Stimulated activated CD8-positive, alpha-beta memory T cell treated with anti-CD3 and anti-CD28 coated beads, Interleukin-12 subunit alpha, Interleukin-12 subunit beta, amount 100 ng/mL, for 24 hours (primary cell): ENCODE data around the gene KLHL30.
"Not testable (repeated sequence)": the region's sequence is repeated elsewhere in the genome, so short reads cannot be mapped to it uniquely, and the experiment has no call there.

Experiments used
- DNase-seq: peaks from one replicate; pipeline ENCODE4 v3.0.0-alpha.2; 2020; ENCODE audit errors: extremely low read depth

KLHL30 gene

DNA sequence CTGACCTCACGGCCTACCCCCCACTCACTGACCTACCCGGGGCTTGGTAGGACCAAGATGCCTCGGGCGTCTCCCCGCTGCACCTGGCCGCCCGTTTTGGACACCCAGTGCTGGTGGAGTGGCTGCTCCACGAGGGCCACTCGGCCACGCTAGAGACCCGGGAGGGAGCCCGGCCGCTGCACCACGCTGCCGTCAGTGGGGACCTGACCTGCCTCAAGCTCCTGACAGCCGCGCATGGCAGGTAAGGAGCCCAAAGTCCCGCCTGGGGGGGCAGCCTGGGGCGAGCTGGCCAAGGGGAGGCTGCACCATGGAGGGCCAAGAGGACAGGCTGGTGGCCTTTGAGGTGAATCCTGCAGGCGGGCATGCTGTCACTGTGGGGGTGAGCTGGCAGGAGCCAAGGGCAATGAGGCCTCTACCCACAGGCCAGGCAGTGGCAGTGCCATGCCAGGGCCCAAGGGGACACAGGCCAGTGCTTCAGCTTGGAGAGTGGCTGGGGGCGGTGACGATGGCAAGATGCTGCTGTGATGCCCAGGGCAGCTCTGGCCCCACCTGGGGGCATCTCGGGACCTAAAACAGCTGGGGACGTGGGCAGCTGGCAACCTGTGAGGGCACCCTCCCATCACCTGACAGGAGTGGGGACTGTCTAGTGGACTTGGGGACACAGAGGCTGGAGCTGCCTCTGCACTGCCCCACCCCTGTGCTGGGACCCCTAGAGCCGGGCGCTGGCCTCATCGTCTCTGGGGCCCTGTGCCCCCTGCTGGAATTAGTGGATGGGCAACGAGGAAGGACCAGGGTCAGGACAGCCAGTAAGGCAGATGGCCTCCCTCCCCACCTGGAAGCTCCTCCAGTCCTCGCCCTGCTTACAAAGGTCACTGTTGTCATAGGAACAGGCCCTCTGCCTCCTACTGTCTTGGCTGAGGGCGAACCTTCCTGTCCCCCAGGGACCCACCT lies 36.3 kb upstream of the KLHL30 start:
- no peak for DNase-seq

DNA sequence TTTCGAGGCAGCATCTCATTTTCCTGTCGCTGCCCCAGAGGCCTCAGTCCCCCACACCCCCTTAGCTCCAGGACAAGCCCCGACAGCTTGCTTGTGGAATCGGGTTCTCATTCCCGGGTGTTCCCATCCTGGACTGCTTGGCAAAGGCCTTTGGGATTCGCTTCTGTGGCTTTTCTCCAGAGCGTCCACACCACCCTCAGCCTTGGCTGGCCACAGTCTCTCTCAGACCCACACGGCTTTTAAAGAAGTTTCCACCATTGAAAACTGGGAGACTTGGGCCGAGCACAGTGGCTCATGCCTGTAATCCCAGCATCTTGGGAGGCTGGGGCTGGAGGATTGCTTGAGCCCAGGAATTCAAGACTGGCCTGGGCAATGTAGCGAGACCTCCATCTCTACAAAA lies 35.6 kb upstream of the KLHL30 start:
- DNase-seq = no peak

- no peak for DNase-seq
Measured at GRCh38 chr2:238103465-238104225, 34.8 kb upstream of the KLHL30 start.

- no peak for DNase-seq
Measured at GRCh38 chr2:238104226-238104690, 34.2 kb upstream of the KLHL30 start.

DNA sequence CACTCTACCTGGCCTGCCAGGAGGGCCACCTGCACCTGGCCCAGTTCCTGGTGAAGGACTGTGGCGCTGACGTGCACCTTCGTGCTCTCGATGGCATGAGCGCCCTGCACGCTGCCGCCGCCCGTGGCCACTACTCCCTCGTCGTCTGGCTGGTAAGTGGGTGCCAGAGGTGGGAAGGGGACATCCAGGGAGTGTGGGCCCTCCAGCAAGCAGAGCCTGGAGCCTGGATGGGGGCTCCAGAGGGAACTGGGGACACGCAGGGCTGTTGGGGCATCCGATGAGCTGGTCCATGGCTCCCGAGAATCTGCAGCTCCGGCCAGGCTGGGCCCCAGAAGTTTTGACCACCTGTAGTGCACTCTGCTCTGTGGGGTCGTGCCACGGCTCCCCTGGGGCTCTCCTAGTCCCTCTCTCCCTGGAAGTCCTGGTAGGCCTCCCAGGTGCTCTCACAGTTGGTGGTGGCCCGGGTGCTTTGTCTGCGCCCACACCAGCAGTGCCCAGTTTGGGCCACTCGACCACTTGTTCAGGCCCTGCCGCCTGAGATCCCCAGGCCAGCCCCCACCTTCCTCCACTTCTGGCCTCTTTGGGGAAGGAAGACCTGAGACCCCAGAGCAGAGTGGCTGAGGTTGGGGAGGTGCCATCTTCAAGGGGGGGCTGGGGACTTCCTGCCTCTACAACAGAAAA lies 33.6 kb upstream of the KLHL30 start:
- DNase-seq = no peak

DNA sequence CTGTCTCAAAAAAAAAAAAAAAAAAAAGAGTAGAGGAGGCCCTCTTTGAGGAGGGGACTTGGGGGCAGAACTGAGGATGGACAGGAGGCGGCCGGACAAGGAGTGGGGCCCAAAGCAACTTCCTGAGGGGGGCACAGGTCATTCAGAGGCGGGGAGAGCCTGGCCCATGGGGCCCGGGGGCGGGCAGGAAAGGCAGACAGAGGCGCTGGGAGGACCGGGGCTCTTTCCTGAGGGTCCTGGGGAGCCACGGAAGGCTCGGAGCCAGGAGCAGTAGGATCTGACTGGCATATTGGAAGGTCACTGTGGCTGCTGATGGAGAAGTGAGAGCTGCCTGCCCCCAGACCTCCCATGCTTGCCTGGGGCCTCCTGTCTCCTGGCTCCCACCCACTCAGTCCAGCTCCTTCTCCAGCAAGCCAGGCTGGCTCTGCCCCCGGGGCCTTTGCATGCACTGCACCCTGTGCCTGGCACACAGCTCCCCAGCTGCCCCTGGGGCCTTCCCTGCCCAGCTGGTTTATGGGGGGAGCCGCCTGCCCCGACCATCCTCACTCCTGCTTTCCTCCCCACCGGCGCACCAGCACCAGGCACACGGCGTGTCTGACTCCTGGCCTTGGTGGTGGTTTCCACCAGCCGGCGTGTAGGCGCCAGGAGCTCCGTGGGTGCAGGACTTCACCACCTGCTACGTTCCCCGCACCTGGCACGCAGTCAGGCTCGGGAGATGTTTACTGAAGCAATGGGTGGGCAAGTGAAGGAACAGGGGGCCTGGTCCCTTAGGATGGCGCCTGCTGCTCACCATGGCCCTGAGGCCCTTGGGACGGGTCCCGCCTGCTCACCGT lies 32.7 kb upstream of the KLHL30 start:
- DNase-seq = no peak

DNA sequence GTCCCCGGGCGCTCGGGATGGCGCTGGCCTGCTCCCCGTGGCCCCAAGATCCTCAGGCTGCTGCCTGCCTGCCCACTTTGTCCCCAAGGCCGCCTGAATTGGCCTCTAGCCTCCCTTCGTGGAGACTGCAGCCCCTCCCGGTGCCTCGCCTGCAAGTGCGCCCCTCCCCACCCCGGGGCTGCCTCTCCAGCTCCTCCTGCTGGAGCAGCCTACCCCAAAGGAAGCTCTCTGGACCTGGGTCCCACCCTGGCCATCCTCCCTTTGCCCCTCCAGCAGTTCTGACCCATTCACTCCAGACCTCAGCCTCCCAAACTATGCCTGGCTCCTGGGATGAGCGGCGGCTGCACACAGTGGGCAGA lies 32.1 kb upstream of the KLHL30 start:
- no peak for DNase-seq

- DNase-seq = no peak
Measured at GRCh38 chr2:238106698-238107524, 31.6 kb upstream of the KLHL30 start.

DNA sequence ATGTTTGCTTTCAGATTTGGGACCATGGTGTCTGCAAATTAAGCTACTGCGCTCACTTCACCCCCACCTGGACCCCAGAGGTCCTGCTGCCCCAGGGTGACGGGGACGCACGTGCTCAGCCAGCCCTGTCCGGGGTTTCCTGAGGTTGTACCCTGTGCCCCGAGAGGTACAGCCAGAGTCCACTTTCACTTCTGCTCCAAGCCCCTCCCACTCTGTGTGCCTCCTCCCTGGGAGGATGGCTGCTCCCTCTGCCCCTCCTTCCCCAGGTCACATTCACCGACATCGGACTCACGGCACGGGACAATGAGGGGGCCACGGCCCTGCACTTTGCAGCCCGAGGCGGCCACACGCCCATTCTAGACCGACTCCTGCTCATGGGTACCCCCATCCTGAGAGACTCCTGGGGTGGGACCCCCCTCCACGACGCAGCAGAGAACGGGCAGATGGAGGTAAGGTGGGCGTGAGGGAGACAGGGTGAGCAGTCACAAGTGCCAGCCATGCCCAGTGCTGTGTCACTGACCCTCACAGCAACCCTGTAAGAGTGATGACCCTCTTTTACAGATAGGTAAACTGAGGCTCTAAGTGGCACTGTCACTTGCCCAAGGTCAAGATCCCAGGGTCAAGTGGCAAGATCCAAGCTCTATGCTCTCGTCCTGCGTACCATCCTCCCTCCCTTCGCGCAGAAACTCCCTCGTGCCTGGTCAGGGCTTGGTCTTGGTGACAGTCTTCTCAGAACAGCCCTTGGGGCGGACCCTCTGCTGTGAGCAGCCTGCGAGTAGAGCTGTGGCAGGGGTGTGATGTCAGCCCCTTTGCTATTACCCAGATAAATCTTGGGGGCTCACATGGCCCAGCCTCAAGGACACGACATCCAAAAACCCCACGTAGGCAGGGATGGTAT lies 30.7 kb upstream of the KLHL30 start:
- no peak for DNase-seq

DNA sequence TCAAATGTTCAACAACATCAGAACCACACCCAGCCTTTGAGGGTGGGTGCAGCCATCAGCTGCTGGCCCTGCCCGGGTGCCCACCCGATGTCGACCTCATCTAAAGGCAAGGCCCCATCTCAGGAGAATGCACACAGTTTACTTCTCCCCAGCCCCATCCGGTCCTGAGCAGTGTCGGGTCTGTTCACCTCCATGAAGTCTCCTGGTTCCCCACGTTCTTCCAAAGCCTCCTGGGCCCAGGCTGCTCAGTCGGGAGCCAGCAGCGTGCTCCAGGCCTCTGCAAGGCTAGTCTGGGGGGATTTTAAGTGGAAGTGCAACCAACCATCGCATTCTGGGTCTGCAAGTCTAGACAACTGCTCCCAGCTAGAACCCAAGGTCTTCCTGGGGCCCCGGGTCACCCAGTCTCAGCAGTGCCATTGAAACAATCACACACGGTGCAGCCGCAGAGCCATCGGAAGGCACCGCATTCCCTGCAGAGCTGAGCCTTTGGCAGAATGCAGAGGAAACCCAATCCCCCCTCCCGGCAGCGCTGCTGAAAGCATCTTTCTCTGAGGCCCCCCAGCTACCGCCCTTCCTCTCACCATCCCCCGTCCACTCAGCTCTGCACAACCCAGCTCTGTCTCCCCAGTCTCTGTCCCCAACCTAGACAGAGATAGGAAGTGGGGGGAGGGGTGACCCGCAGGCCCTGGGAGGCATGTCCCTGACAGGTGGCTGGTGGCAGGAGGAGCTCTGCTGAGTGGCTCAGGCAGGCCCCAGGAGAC lies 29.9 kb upstream of the KLHL30 start:
- DNase-seq = no peak

DNA sequence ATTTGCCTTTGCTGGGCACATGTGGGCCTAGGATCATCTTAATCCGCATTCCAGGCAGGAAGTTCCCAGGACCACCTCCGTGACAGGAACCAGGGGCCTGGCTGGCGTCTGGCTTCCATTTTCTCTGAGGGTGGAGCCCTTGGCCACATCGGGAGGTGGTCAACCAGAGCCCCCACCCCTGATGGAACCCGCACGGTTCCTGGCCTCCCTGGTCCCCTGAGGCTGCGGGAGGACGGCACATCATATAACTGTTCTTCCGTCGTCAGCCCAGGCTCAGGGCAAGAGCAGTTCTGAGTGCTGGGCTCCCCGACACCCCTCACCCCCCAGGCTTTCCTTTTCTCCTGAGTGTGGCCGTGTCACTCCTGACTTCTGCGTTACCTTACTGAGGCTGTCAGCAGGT lies 24.9 kb upstream of the KLHL30 start:
- no peak for DNase-seq

DNA sequence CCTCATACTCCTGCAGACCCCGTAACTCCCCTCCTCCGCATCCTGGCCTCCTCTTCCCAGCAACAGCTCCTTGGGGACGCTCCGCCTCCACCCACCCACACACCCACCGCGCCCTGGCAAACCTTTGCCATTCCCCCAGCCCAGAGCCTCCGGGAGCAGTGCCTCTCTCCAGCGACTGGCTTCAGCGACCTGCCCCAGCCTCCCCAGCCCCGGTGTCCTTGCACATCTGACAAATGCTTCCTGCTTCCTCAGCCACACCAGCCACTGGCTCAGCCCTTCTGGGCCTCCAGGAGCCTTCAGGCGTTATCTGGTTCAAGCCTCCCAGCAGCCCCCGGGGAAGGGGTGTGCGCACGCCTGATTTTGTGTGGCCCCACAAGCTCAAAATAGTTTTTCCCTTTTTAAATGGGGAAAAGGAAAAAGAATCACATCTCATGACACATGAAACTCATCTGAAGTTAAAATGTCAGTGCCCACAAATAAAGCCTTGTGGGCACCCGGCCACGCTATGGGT lies 24.1 kb upstream of the KLHL30 start:
- no peak for DNase-seq

DNA sequence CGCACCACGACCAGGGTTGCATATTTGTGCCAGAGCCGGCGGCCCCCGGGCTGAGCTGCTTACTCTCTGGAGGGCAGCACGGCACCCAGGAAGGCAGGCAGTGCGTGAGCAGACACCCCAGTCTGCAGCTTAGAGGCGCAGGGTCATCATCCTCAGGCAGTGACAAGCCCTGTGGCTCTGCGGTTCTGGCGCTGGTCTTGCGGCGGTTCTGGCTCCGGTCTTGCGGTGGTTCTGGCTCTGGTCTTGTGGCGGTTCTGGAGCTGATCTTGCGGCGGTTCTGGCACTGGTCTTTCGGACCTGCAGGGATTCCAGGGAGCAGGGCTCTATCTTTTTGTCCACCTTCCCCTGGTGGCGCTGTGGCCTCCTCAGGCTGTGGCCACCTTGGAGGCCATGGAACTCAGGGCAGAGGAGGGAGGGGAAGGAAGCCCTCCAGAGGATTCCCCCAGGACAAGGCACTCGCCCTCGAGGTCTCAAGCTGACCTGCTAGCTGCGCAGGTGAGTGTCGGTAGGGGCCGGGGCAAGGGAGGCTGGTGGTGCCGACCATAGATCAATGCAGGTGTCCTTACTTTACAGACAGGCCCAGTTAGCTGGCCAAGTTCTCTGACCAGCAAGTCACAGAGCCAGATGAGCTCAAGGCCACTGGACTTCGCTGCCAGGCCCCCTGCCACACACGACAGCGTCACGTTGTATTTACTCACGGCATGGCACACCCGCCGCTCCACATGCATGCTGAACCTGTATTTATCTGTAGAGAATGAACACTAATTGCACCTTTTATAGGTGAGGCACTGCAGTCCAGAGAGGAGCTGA lies 23.4 kb upstream of the KLHL30 start:
- DNase-seq = no peak

GRCh38 chr2:238115709-238116108 lies 22.8 kb upstream of the KLHL30 start:
- DNase-seq = not testable (repeated sequence)

GRCh38 chr2:238116298-238117198 lies 21.9 kb upstream of the KLHL30 start:
- DNase-seq = no peak
